Keratinocyte (primary cell): ENCODE results near the gene LGALS14. TPM values are rescaled to one million over a fixed set of nuclear protein-coding genes. Genes with fewer than 3 reads are reported as not detected.
"Not testable (repeated sequence)": the region's sequence is repeated elsewhere in the genome, so short reads cannot be mapped to it uniquely, and the experiment has no call there.

Experiments
- DNase-seq: peaks from one replicate; pipeline ENCODE4 v3.0.0-alpha.2; 2011; ENCODE audit warnings: low read depth, missing footprints, low spot score
- FAIRE-seq: peaks from 2 replicates; lab custom pipeline; 2011; peaks lifted over from hg19 to GRCh38; lab: Jason Lieb, UNC
- H2AFZ ChIP-seq: 2 replicates; pipeline ENCODE4 v1.6.0; 2012; ENCODE audit warnings: low read length, control low read depth, inconsistent platforms; ENCODE audit not compliant: control insufficient read depth
- H3K27ac ChIP-seq: 2 replicates; pipeline ENCODE4 v1.5.1; 2011; ENCODE audit warnings: low read length; ENCODE audit not compliant: control insufficient read depth, insufficient read depth
- H3K27me3 ChIP-seq: 3 replicates; pipeline ENCODE4 v1.6.0; 2011; ENCODE audit warnings: low read length; ENCODE audit not compliant: control insufficient read depth, insufficient read depth; ENCODE audit errors: extremely low read depth
- H3K36me3 ChIP-seq, 2 experiments: 2 replicates in 1 of 2; 3 replicates in 1 of 2; pipeline ENCODE4 v1.5.1; 2011; ENCODE audit warnings: low read length in 2 of 2, mild to moderate bottlenecking in 1 of 2; ENCODE audit not compliant: control insufficient read depth in 2 of 2, insufficient read depth in 2 of 2; ENCODE audit errors: extremely low read depth in 1 of 2
- H3K4me1 ChIP-seq: 3 replicates; pipeline ENCODE4 v1.5.1; 2011; ENCODE audit warnings: low read length; ENCODE audit not compliant: control insufficient read depth, insufficient read depth; ENCODE audit errors: extremely low read depth
- H3K4me2 ChIP-seq: 3 replicates; pipeline ENCODE4 v1.6.0; 2011; ENCODE audit warnings: low read depth, low read length; ENCODE audit not compliant: control insufficient read depth, insufficient read depth; ENCODE audit errors: extremely low read depth
- H3K4me3 ChIP-seq, 3 experiments: fragments of 200-600 bp in 1 of 3; sonication (generic) in 1 of 3; 2 replicates in 2 of 3; 3 replicates in 1 of 3; pipeline ENCODE4 v1.5.1; 2011 to 2016; ENCODE audit warnings: low read length in 3 of 3, mild to moderate bottlenecking in 3 of 3, control low read depth in 2 of 3, inconsistent platforms in 1 of 3, low read depth in 1 of 3, mixed read lengths in 1 of 3, mixed run types in 1 of 3, moderate library complexity in 1 of 3; ENCODE audit not compliant: control insufficient read depth in 2 of 3, insufficient read depth in 2 of 3; ENCODE audit errors: extremely low read depth in 1 of 3
- H3K79me2 ChIP-seq: 2 replicates; pipeline ENCODE4 v1.6.0; 2012; ENCODE audit warnings: low read length; ENCODE audit not compliant: control insufficient read depth, insufficient read depth
- H3K9ac ChIP-seq: 3 replicates; pipeline ENCODE4 v1.6.0; 2011; ENCODE audit warnings: low read length; ENCODE audit not compliant: control insufficient read depth, insufficient read depth; ENCODE audit errors: extremely low read depth
- H3K9me1 ChIP-seq: 3 replicates; pipeline ENCODE4 v1.6.0; 2011; ENCODE audit warnings: low read length; ENCODE audit not compliant: control insufficient read depth, insufficient read depth; ENCODE audit errors: extremely low read depth
- H3K9me3 ChIP-seq: 2 replicates; pipeline ENCODE4 v1.5.1; 2012; ENCODE audit warnings: low read depth, low read length; ENCODE audit not compliant: control insufficient read depth
- H4K20me1 ChIP-seq: 3 replicates; pipeline ENCODE4 v1.6.0; 2011; ENCODE audit warnings: low read length; ENCODE audit not compliant: control insufficient read depth, insufficient read depth; ENCODE audit errors: extremely low read depth
- EZH2 ChIP-seq: IDR thresholded peaks from one replicate; pipeline ENCODE4 v1.6.1; 2012; ENCODE audit warnings: inconsistent platforms, mild to moderate bottlenecking, low read length, moderate library complexity
- dilution Hi-C: fragments of 300-500 bp; cut with MboI; formaldehyde crosslinking; loops from one replicate; pipeline ENCODE4 v1.7.0; 2020; ENCODE audit warnings: low sequenced_read_pairs; ENCODE audit not compliant: extremely low pct_ligation_motif_present
- polyA plus RNA-seq, 5 experiments: library from polyadenylated mRNA; depleted of rRNA in 3 of 5; stranded (reverse) in 3 of 5; stranded (forward) in 1 of 5; unstranded in 1 of 5; fragments of >200 nt; gene quantifications; 1 replicate in 1 of 5; 2 replicates in 3 of 5; 3 replicates in 1 of 5; pipeline versions ENCODE4 v1.2.1 to v1.2.3, GENCODE V29; 2011 to 2012; ENCODE audit warnings: missing spikeins in 2 of 5, low read depth in 1 of 5, low replicate concordance in 1 of 5
- TF ChIP-seq, protein P1 (sequence below), 3 experiments: IDR thresholded peaks in 1 of 3; conservative IDR thresholded peaks in 1 of 3; optimal IDR thresholded peaks in 1 of 3; 2 replicates in 2 of 3; 3 replicates in 1 of 3; pipeline versions ENCODE3 to v1.5.1; 2011; ENCODE audit warnings: low read length in 3 of 3, mild to moderate bottlenecking in 3 of 3, moderate library complexity in 2 of 3, control low read depth in 1 of 3, inconsistent platforms in 1 of 3; ENCODE audit not compliant: insufficient read depth in 2 of 3; ENCODE audit errors: extremely low read depth in 1 of 3

Gene LGALS14
- polyA plus RNA-seq, 1 donor (not counting 4 experiments of a cell fraction or from before 2014, with no cell fraction given) = not detected

DNA sequence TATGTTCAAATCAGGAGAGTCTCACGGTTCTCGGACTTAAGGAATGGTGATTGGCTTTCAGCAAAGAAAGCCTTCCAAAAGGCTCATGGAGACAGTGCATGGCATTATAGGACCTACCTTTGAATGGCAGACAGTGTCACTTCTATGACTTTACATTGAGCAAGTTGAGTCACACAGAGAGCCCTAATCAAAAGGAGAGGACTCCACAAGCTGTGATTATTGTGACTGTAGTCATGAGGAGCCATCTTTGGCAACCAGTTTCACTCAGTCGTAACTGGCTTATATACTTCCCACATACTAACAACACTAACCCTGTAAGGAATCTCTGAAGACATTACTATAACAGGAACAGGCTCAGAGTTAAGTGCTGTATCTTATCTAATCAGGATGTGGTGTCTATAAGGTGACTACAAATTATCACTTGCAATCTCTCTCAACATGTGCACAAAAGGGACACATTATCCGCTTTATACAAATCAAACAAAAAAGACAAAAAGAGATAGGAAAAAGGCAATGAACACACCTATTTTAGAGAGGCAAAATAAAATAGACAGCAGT is 6.1 kb downstream of the LGALS14 start:
- Histone ChIP-seq H3K27me3 (no peaks in the 10 kb centered on the region), H4K20me1 (no peaks in the 10 kb centered on the region), H3K9ac (no peak overlapping the region), H2AFZ (no peak overlapping the region), H3K4me2 (no peak overlapping the region), H3K79me2 (no peaks in the 10 kb centered on the region), H3K9me1 (no peaks in the 10 kb centered on the region), H3K36me3 (no peaks in the 10 kb centered on the region), H3K27ac (no peak overlapping the region), H3K4me1 (no peaks in the 10 kb centered on the region), H3K9me3 (no peaks in the 10 kb centered on the region), H3K4me3 (no peak overlapping the region)
- TF ChIP-seq, protein P1, sequence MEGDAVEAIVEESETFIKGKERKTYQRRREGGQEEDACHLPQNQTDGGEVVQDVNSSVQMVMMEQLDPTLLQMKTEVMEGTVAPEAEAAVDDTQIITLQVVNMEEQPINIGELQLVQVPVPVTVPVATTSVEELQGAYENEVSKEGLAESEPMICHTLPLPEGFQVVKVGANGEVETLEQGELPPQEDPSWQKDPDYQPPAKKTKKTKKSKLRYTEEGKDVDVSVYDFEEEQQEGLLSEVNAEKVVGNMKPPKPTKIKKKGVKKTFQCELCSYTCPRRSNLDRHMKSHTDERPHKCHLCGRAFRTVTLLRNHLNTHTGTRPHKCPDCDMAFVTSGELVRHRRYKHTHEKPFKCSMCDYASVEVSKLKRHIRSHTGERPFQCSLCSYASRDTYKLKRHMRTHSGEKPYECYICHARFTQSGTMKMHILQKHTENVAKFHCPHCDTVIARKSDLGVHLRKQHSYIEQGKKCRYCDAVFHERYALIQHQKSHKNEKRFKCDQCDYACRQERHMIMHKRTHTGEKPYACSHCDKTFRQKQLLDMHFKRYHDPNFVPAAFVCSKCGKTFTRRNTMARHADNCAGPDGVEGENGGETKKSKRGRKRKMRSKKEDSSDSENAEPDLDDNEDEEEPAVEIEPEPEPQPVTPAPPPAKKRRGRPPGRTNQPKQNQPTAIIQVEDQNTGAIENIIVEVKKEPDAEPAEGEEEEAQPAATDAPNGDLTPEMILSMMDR (optimal IDR thresholded peaks at IDR 0.05 in 1 of 3, IDR thresholded peaks at IDR 0.05 in 1 of 3, conservative IDR thresholded peaks at IDR 0.05 in 1 of 3; ENCODE audit: extremely low read depth in 1 of 3, insufficient read depth in 2 of 3, low read length in 3 of 3) = no peak
- TF ChIP-seq EZH2 = no peak
- DNase-seq (no peak), FAIRE-seq (no peak)
- dilution Hi-C loops = no loop called here

DNA sequence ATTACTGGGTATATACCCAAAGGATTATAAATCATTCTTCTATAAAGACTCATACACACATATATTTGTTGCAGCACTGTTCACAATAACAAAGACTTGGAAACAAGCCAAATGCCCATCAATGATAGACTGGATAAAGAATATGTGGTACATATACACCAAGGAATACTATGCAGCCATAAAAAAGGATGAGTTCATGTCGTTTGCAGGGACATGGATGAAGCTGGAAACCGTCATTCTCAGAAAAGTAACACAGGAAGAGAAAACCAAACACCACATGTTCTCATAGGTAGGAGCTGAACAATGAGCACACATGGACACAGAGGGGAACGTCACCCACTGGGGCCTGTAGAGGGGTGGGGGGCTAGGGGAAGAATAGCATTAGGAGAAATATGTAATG is 15.9 kb downstream of the LGALS14 start:
- H3K4me1 ChIP-seq, H3K4me3 ChIP-seq, H3K36me3 ChIP-seq, H3K9ac ChIP-seq, H2AFZ ChIP-seq, DNase-seq, dilution Hi-C loops, FAIRE-seq, H4K20me1 ChIP-seq, H3K27ac ChIP-seq, H3K9me1 ChIP-seq, H3K79me2 ChIP-seq, H3K9me3 ChIP-seq, H3K4me2 ChIP-seq, H3K27me3 ChIP-seq: not testable (repeated sequence)

DNA sequence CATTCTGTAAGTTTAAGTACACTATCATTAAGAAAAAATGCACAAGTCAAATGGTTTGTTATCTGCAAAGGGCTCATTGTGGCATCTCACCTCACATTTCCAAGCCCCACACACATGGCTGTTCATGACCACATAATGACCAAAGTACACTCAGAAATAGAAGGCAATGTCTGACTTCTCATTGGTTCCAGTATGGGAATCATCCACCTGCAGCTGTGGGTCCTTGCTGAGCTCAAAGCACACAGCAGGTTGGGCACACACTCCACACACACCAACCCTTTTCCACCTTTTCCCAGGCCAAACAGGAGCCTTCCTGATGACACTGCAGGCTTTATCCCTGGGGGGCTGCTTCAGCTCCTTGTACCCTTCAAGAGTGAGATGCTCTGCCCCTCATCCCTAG is 21.7 kb downstream of the LGALS14 start:
- Histone ChIP-seq H4K20me1 (no peaks in the 10 kb centered on the region), H3K4me3 (no peak overlapping the region), H3K27ac (no peak overlapping the region), H3K79me2 (no peaks in the 10 kb centered on the region), H3K9me1 (no peaks in the 10 kb centered on the region), H3K27me3 (no peaks in the 10 kb centered on the region), H3K4me2 (no peak overlapping the region), H3K4me1 (no peaks in the 10 kb centered on the region), H2AFZ (no peak overlapping the region), H3K9me3 (no peaks in the 10 kb centered on the region), H3K9ac (no peak overlapping the region), H3K36me3 (no peaks in the 10 kb centered on the region)
- dilution Hi-C loops = no loop called here
- no peak for FAIRE-seq
- TF ChIP-seq, protein P1 (optimal IDR thresholded peaks at IDR 0.05 in 1 of 3, IDR thresholded peaks at IDR 0.05 in 1 of 3, conservative IDR thresholded peaks at IDR 0.05 in 1 of 3; ENCODE audit: extremely low read depth in 1 of 3, insufficient read depth in 2 of 3, low read length in 3 of 3) = no peak
- no peak for TF ChIP-seq EZH2
- DNase-seq = no peak
